ENCODE data around the gene TBX4. TPM values are rescaled to one million over a fixed set of nuclear protein-coding genes. Genes with fewer than 3 reads are reported as not detected.

The TBX4 gene
- total and polyA plus RNA-seq, 2 of the 13 experiments (the other 11 are each of a cell fraction or from before 2014, with no cell fraction given): 0.11 to 1.1 TPM

DNA sequence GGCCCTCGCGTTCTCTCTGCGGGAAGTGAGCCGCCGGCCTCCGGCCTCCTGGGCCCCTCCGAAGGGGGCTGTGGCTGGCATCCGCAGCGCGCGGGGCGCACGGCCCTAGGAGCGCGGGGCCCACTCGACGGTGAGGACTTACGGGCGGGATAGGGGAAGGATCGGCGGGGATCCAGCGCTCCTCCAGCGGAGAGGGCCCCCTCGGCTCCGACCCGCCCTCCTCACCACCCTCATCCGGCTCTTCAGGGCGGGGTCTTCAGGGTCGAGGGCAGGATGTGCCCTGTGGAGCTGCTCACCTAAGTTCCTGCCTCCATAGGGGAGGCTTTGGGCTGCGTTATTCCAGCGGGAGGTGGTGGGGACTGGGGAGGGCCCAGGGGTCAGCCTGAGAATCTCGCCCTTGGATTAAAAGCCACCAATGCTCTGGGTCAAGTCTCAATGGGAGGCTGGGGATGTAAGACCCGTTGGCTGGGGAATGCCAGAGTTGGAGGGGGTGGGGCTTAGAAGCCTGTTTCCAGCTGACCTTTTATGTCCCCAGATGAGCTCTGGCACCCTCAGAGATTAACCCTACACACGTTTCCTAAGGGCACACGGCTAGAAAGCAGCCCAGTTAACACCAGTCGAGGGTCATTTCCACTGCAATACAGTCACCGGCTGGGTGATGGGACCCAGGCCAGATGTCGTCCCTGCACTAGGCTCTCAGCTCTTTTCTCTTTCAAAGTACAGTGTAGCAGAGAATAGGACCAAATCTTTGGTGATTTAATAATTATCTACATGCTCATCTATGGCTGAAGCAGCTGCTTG, 39.2 kb upstream of the TBX4 start (continued):
- TF ChIP-seq TSC22D2 (CRISPR knock-in tag; IDR thresholded peaks at IDR 0.05; ENCODE audit: borderline replicate concordance): no peak
- no peak for TF ChIP-seq ZNF713 (CRISPR knock-in tag; IDR thresholded peaks at IDR 0.05)
- no peak for TF ChIP-seq HOXD1 (CRISPR knock-in tag; IDR thresholded peaks at IDR 0.05)
- TF ChIP-seq FUBP1 (CRISPR knock-in tag; IDR thresholded peaks at IDR 0.05; ENCODE audit: borderline replicate concordance): no peak
- TF ChIP-seq IRF2 (CRISPR knock-in tag; IDR thresholded peaks at IDR 0.05): no peak
- peak; percentile 20; the same call in 1 of the 2 replicates for TF ChIP-seq GATAD2A (CRISPR knock-in tag; IDR thresholded peaks at IDR 0.05)
- TF ChIP-seq SKI (IDR thresholded peaks at IDR 0.05; ENCODE audit: partially characterized antibody): no peak
- no peak for TF ChIP-seq FOXM1 (CRISPR knock-in tag; IDR thresholded peaks at IDR 0.05)
- TF ChIP-seq ONECUT2 (CRISPR knock-in tag; IDR thresholded peaks at IDR 0.05): no peak
- no peak for TF ChIP-seq AGO1 (IDR thresholded peaks at IDR 0.05; ENCODE audit: low read depth, low read length, poor library complexity, severe bottlenecking)
- TF ChIP-seq ZFX (CRISPR knock-in tag; IDR thresholded peaks at IDR 0.05; ENCODE audit: low read depth): peak; percentile 73
- 0 out of 2 replicates have a peak, but pooled peaks have one; percentile 38 for TF ChIP-seq MIER2 (CRISPR knock-in tag; IDR thresholded peaks at IDR 0.05)
- TF ChIP-seq ZZZ3 (CRISPR knock-in tag; IDR thresholded peaks at IDR 0.05; ENCODE audit: borderline replicate concordance): no peak; the same call in 1 of the 2 replicates
- TF ChIP-seq ZNF318 (CRISPR knock-in tag; IDR thresholded peaks at IDR 0.05): no peak
- peak; percentile 59; the same call in 1 of the 2 replicates for TF ChIP-seq ZC3H4 (CRISPR knock-in tag; IDR thresholded peaks at IDR 0.05; ENCODE audit: borderline replicate concordance)
- TF ChIP-seq ZNF770 (CRISPR knock-in tag; IDR thresholded peaks at IDR 0.05): peak; percentile 94
- TF ChIP-seq ZMAT3 (CRISPR knock-in tag; conservative IDR thresholded peaks at IDR 0.05): no peak
- peak; percentile 77; the same call in 1 of the 2 replicates for TF ChIP-seq PAX8 (CRISPR knock-in tag; IDR thresholded peaks at IDR 0.05; ENCODE audit: borderline replicate concordance)

Measured in HepG2 (cell line).